Fibroblast of lung (primary cell): Measurements from ENCODE around the gene KLHL33. TPM values are rescaled to one million over a fixed set of nuclear protein-coding genes. Genes with fewer than 3 reads are reported as not detected.

Experiments
- DNase-seq, 2 donors: peaks; one replicate each; pipeline versions ENCODE4 v3.0.0 to v3.0.0-alpha.2; 2010; ENCODE audit warnings: low read depth in 2 of 2
- H2AFZ ChIP-seq: 2 replicates; pipeline ENCODE4 v1.5.1; 2012; ENCODE audit warnings: low read length, control low read depth, inconsistent platforms
- H3K27ac ChIP-seq: 2 replicates; pipeline ENCODE4 v1.5.1; 2011; ENCODE audit warnings: low read length, control low read depth; ENCODE audit not compliant: insufficient read depth
- H3K27me3 ChIP-seq: 2 replicates; pipeline ENCODE4 v1.5.1; 2011; ENCODE audit warnings: mild to moderate bottlenecking, low read length; ENCODE audit not compliant: control insufficient read depth, insufficient read depth
- H3K36me3 ChIP-seq: 2 replicates; pipeline ENCODE4 v1.5.1; 2011; ENCODE audit warnings: low read length; ENCODE audit not compliant: control insufficient read depth, insufficient read depth
- H3K4me1 ChIP-seq: 2 replicates; pipeline ENCODE4 v1.5.1; 2011; ENCODE audit warnings: low read length; ENCODE audit not compliant: control insufficient read depth, insufficient read depth; ENCODE audit errors: extremely low read depth
- H3K4me2 ChIP-seq: 2 replicates; pipeline ENCODE4 v1.5.1; 2011; ENCODE audit warnings: low read length, control low read depth; ENCODE audit not compliant: insufficient read depth; ENCODE audit errors: extremely low read depth
- H3K4me3 ChIP-seq, 4 experiments: fragments of 200-600 bp in 1 of 4; sonication (generic) in 1 of 4; replicated peaks in 1 of 4; 2 replicates each; pipeline ENCODE4 v1.5.1; 2011 to 2016; ENCODE audit warnings: low read length in 4 of 4, low read depth in 3 of 4, mild to moderate bottlenecking in 3 of 4, control low read depth in 2 of 4, inconsistent platforms in 1 of 4, mixed read lengths in 1 of 4; ENCODE audit not compliant: insufficient read depth in 1 of 4; ENCODE audit errors: control extremely low read depth in 1 of 4
- H3K79me2 ChIP-seq: 2 replicates; pipeline ENCODE4 v1.5.1; 2012; ENCODE audit warnings: mild to moderate bottlenecking, low read length, inconsistent platforms; ENCODE audit not compliant: control insufficient read depth, insufficient read depth
- H3K9ac ChIP-seq: 2 replicates; pipeline ENCODE4 v1.5.1; 2011; ENCODE audit warnings: mild to moderate bottlenecking, low read length, control low read depth; ENCODE audit not compliant: insufficient read depth
- H3K9me3 ChIP-seq: 2 replicates; pipeline ENCODE4 v1.5.1; 2012; ENCODE audit warnings: low read depth, low read length; ENCODE audit not compliant: control insufficient read depth, insufficient read depth
- H4K20me1 ChIP-seq: 2 replicates; pipeline ENCODE4 v1.5.1; 2011; ENCODE audit warnings: low read length; ENCODE audit not compliant: control insufficient read depth, insufficient read depth; ENCODE audit errors: extremely low read depth
- CTCF ChIP-seq, 2 donors: IDR thresholded peaks in 1 of 2; conservative IDR thresholded peaks in 1 of 2; 1 replicate in 1 of 2; 2 replicates in 1 of 2; pipeline ENCODE4 v1.5.1; 2011 to 2012; ENCODE audit warnings: low read length in 2 of 2, control low read depth in 1 of 2, inconsistent platforms in 1 of 2, low read depth in 1 of 2, mild to moderate bottlenecking in 1 of 2
- EZH2 ChIP-seq: IDR thresholded peaks from 2 replicates; pipeline ENCODE4 v1.5.1; 2012; ENCODE audit warnings: low read length, control low read depth, mild to moderate bottlenecking; ENCODE audit errors: missing control alignments
- polyA plus RNA-seq, 2 donors: library from polyadenylated mRNA; depleted of rRNA in 1 of 2; stranded (reverse) in 1 of 2; unstranded in 1 of 2; fragments of >200 nt; gene quantifications; 2 replicates each; pipeline ENCODE4 v1.2.1, GENCODE V29; 2011 to 2012; ENCODE audit warnings: missing spikeins in 1 of 2
- total RNA-seq: library from RNA; depleted of rRNA; stranded (reverse); fragments of >200 nt; gene quantifications from 2 replicates; pipeline ENCODE4 v1.2.1, GENCODE V29; 2014

Gene KLHL33
- total and polyA plus RNA-seq, 2 donors (not counting 1 experiment from before 2014, with no cell fraction given), result 0.17 to 1.5 TPM

GRCh38 chr14:20477211-20477876 lies 41.4 kb upstream of the KLHL33 start:
- Histone ChIP-seq H3K4me3 (no peak overlapping the region), H4K20me1 (no peaks in the 10 kb centered on the region), H3K36me3 (peaks cover 5% of the 10 kb centered on the region), H3K27me3 (no peaks in the 10 kb centered on the region), H3K27ac (no peak overlapping the region), H3K9ac (no peak overlapping the region), H3K79me2 (peaks cover 4% of the 10 kb centered on the region), H2AFZ (no peak overlapping the region), H3K4me2 (no peak overlapping the region), H3K9me3 (no peaks in the 10 kb centered on the region), H3K4me1 (no peaks in the 10 kb centered on the region)
- TF ChIP-seq CTCF (conservative IDR thresholded peaks at IDR 0.05 in 1 of 2, IDR thresholded peaks at IDR 0.05 in 1 of 2; ENCODE audit: low read depth in 1 of 2, low read length in 2 of 2) (no peak), EZH2 (no peak)
- peak; percentile 14 to 79 for DNase-seq

DNA sequence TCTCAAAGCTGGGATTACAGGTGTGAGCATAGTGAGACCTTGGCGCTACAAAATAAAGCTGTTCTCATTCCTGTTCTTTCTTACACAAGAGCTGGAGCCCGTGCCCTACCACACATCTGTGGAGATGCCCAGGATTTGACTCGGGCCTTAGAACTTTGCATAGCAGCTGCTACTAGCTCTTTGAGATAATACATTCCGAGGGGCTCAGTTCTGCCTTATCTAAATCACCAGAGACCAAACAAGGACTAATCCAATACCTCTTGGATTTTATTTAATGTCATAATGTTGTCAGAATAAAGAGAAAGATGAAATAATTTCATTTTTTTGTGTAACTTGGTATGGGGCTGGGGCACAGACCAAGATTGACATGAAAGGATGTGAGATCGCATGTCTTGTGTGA lies 40.8 kb upstream of the KLHL33 start:
- Histone ChIP-seq H3K79me2 (peaks cover 10% of the 10 kb centered on the region), H3K9ac (no peak overlapping the region), H3K4me3 (no peak overlapping the region), H3K4me1 (no peaks in the 10 kb centered on the region), H3K36me3 (peaks cover 5% of the 10 kb centered on the region), H3K4me2 (no peak overlapping the region), H3K27me3 (no peaks in the 10 kb centered on the region), H3K27ac (no peak overlapping the region), H3K9me3 (no peaks in the 10 kb centered on the region), H4K20me1 (no peaks in the 10 kb centered on the region), H2AFZ (no peak overlapping the region)
- DNase-seq, result no peak
- TF ChIP-seq CTCF (conservative IDR thresholded peaks at IDR 0.05 in 1 of 2, IDR thresholded peaks at IDR 0.05 in 1 of 2; ENCODE audit: low read depth in 1 of 2, low read length in 2 of 2), result no peak
- TF ChIP-seq EZH2, result no peak

DNA sequence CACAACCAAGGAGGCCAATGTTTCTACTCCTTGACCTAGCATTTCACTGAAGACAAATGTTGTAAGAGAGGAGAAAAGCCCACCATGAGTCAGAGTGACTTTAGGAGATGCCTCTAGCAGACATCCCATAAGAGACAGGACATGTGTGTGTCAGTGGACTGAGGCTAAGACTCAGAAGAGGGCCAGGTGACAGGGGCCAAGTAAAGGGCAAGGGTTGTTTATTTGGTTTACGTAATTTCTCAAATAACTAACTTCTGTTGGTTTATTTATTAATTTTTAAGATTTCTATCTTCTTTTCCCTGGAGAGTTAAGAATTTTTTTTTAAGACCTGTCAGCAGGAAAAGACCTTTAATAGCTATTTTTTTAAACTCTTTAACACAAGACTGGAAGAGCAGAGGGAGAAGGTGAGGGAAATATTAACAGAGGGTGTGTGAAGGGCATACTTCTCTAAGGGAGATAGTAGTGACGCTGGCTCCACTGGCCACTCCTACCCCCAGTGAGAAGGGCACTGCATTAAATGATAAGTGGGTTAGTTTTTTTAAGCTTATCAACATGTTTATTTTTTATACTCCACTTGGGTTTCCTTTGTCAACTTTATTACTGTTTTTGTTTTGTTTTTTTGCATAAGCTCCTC lies 36.7 kb upstream of the KLHL33 start:
- no peaks in the 10 kb centered on the region for H3K9me3 ChIP-seq
- no peak overlapping the region for H3K4me3 ChIP-seq
- peaks cover 32% of the 10 kb centered on the region for H3K79me2 ChIP-seq
- H3K9ac ChIP-seq, result no peak overlapping the region
- peaks cover 5% of the 10 kb centered on the region for H3K36me3 ChIP-seq
- no peak overlapping the region for H3K27ac ChIP-seq
- no peaks in the 10 kb centered on the region for H3K4me1 ChIP-seq
- no peak for DNase-seq
- H3K27me3 ChIP-seq, result no peaks in the 10 kb centered on the region
- H2AFZ ChIP-seq, result no peak overlapping the region
- TF ChIP-seq EZH2 (no peak), CTCF (conservative IDR thresholded peaks at IDR 0.05 in 1 of 2, IDR thresholded peaks at IDR 0.05 in 1 of 2; ENCODE audit: low read depth in 1 of 2, low read length in 2 of 2) (no peak)
- no peak overlapping the region for H3K4me2 ChIP-seq
- no peaks in the 10 kb centered on the region for H4K20me1 ChIP-seq
